Fibroblast of skin of scalp (primary cell): ENCODE data around the gene MAP2K2.

ENCODE experiments used
- DNase-seq: peaks from one replicate; pipeline ENCODE4 v3.0.0-alpha.2; 2013

Gene MAP2K2

GRCh38 chr19:4042731-4043082, 81.2 kb downstream of the MAP2K2 start:
- no peak for DNase-seq

- DNase-seq: no peak
Observed at GRCh38 chr19:4042064-4042730, 81.7 kb downstream of the MAP2K2 start.
